IMR-90 (cell line): ENCODE measurements around the gene FMN2. TPM values are rescaled to one million over a fixed set of nuclear protein-coding genes. Genes with fewer than 3 reads are reported as not detected.

Experiments
- ATAC-seq: fragments of 200-7000 bp; cut with Tn5 transposase; 2 replicates; pipeline ENCODE4 v1.9.1; 2020; ENCODE audit warnings: low read depth, mild to moderate bottlenecking, moderate library complexity
- BruUV-seq: library from RNA; stranded (reverse); fragments of 400-500 nt; replicated peaks from 2 replicates; lab custom pipeline; 2021; lab: Mats Ljungman, UMichigan
- CTCF ChIA-PET: fragments of 300-600 bp; formaldehyde crosslinking; extraction: SDS; loops from one replicate; lab custom pipeline; 2021; ENCODE audit warnings: antibody characterized with exemption; lab: Yijun Ruan, JAX
- POLR2A ChIA-PET: fragments of 300-600 bp; sonication (Branson Sonifier 250); formaldehyde crosslinking; loops from one replicate; lab custom pipeline; 2022; ENCODE audit warnings: antibody characterized with exemption; ENCODE audit not compliant: unreplicated experiment; lab: Charles Lee
- DNase-seq: peaks from one replicate; pipeline ENCODE4 v3.0.0; 2013
- H2AFZ ChIP-seq: replicated peaks from 2 replicates; pipeline ENCODE3; 2013; ENCODE audit warnings: low read length, mild to moderate bottlenecking; ENCODE audit not compliant: poor library complexity
- H2AK5ac ChIP-seq: 2 replicates; pipeline ENCODE4 v1.6.1; 2013; ENCODE audit warnings: low read depth, low read length, inconsistent platforms
- H2AK9ac ChIP-seq: replicated peaks from 2 replicates; pipeline ENCODE3; 2013; ENCODE audit warnings: mild to moderate bottlenecking, low read depth, low read length, moderate library complexity; ENCODE audit not compliant: poor library complexity
- H2BK120ac ChIP-seq: 2 replicates; pipeline ENCODE4 v1.6.1; 2013; ENCODE audit warnings: low read depth, low read length, inconsistent platforms
- H2BK15ac ChIP-seq: 3 replicates; pipeline ENCODE4 v1.6.1; 2013; ENCODE audit warnings: low read depth, low read length, inconsistent platforms
- H2BK20ac ChIP-seq: 2 replicates; pipeline ENCODE4 v1.6.1; 2013; ENCODE audit warnings: low read depth, mild to moderate bottlenecking, inconsistent platforms, low read length, moderate library complexity
- H2BK5ac ChIP-seq: 2 replicates; pipeline ENCODE4 v1.6.1; 2013; ENCODE audit warnings: mild to moderate bottlenecking, low read depth, low read length, inconsistent platforms; ENCODE audit not compliant: poor library complexity, severe bottlenecking
- H3K14ac ChIP-seq: replicated peaks from 2 replicates; pipeline ENCODE4 v1.6.1; 2013; ENCODE audit warnings: low read depth, low read length, inconsistent platforms
- H3K18ac ChIP-seq: 2 replicates; pipeline ENCODE4 v1.6.1; 2013; ENCODE audit warnings: low read depth, low read length, control low read depth
- H3K23ac ChIP-seq: 2 replicates; pipeline ENCODE4 v1.6.1; 2013; ENCODE audit warnings: low read depth, low read length, inconsistent platforms
- H3K27ac ChIP-seq: 2 replicates; pipeline ENCODE4 v1.5.1; 2013; ENCODE audit warnings: mild to moderate bottlenecking, control low read depth, low read length; ENCODE audit not compliant: insufficient read depth
- H3K27me3 ChIP-seq: 2 replicates; pipeline ENCODE4 v1.6.1; 2013; ENCODE audit warnings: low read length; ENCODE audit not compliant: control insufficient read depth, insufficient read depth
- H3K36me3 ChIP-seq: 2 replicates; pipeline ENCODE4 v1.6.1; 2013; ENCODE audit warnings: low read length, mixed read lengths; ENCODE audit not compliant: control insufficient read depth, insufficient read depth
- H3K4ac ChIP-seq: 2 replicates; pipeline ENCODE4 v1.6.1; 2013; ENCODE audit warnings: low read depth, low read length, inconsistent platforms
- H3K4me1 ChIP-seq: 2 replicates; pipeline ENCODE4 v1.6.1; 2013; ENCODE audit warnings: low read length, mixed read lengths; ENCODE audit not compliant: control insufficient read depth, insufficient read depth
- H3K4me2 ChIP-seq: 2 replicates; pipeline ENCODE4 v1.6.1; 2013; ENCODE audit warnings: low read depth, mild to moderate bottlenecking, control low read depth, low read length, moderate library complexity
- H3K4me3 ChIP-seq: 2 replicates; pipeline ENCODE4 v1.5.1; 2013; ENCODE audit warnings: low read depth, mild to moderate bottlenecking, control low read depth, low read length, moderate library complexity; ENCODE audit not compliant: insufficient read depth
- H3K56ac ChIP-seq: 2 replicates; pipeline ENCODE4 v1.6.1; 2013; ENCODE audit warnings: low read length, inconsistent platforms; ENCODE audit not compliant: insufficient read depth; ENCODE audit errors: extremely low read depth
- H3K79me1 ChIP-seq, 2 experiments: 2 replicates each; pipeline ENCODE4 v1.6.1; 2013; ENCODE audit warnings: low read length in 2 of 2, inconsistent platforms in 1 of 2, low read depth in 1 of 2
- H3K9ac ChIP-seq: 2 replicates; pipeline ENCODE4 v1.6.1; 2013; ENCODE audit warnings: low read depth, low read length, control low read depth
- H3K9me1 ChIP-seq: 2 replicates; pipeline ENCODE4 v1.6.1; 2013; ENCODE audit warnings: low read length, inconsistent platforms; ENCODE audit not compliant: insufficient read depth
- H3K9me3 ChIP-seq: 2 replicates; pipeline ENCODE4 v1.6.1; 2013; ENCODE audit warnings: low read length; ENCODE audit not compliant: control insufficient read depth, insufficient read depth
- H4K20me1 ChIP-seq: 2 replicates; pipeline ENCODE4 v1.6.1; 2013; ENCODE audit warnings: low read length, inconsistent platforms; ENCODE audit not compliant: insufficient read depth
- H4K5ac ChIP-seq: 2 replicates; pipeline ENCODE4 v1.6.1; 2013; ENCODE audit warnings: mild to moderate bottlenecking, low read depth, low read length, control low read depth
- H4K8ac ChIP-seq, 2 experiments: 2 replicates each; pipeline ENCODE4 v1.6.1; 2013; ENCODE audit warnings: low read depth in 2 of 2, low read length in 2 of 2, control low read depth in 1 of 2, inconsistent platforms in 1 of 2
- H4K91ac ChIP-seq: 2 replicates; pipeline ENCODE4 v1.6.1; 2013; ENCODE audit warnings: low read depth, low read length, inconsistent platforms; ENCODE audit not compliant: insufficient read depth
- BHLHE40 ChIP-seq: fragments of 150-350 bp; IDR thresholded peaks from 2 replicates; pipeline ENCODE4 v1.6.1; 2016; ENCODE audit warnings: mild to moderate bottlenecking, low read depth, low read length
- CHD1 ChIP-seq: IDR thresholded peaks from 2 replicates; pipeline ENCODE4 v1.6.1; 2012; ENCODE audit warnings: low read depth, low read length, improper control_type of control experiment
- FOS ChIP-seq: fragments of 150-350 bp; IDR thresholded peaks from 2 replicates; pipeline ENCODE4 v1.6.1; 2016; ENCODE audit warnings: low read depth, low read length
- MAFK ChIP-seq: IDR thresholded peaks from 2 replicates; pipeline ENCODE4 v1.6.1; 2012; ENCODE audit warnings: low read depth, low read length, improper control_type of control experiment
- MAZ ChIP-seq: IDR thresholded peaks from 2 replicates; pipeline ENCODE4 v1.6.1; 2012; ENCODE audit warnings: low read depth, mild to moderate bottlenecking, low read length, improper control_type of control experiment, moderate library complexity, borderline replicate concordance
- POLR2A ChIP-seq: IDR thresholded peaks from 2 replicates; pipeline ENCODE4 v1.6.1; 2012; ENCODE audit warnings: mild to moderate bottlenecking, low read depth, low read length
- RCOR1 ChIP-seq: IDR thresholded peaks from 2 replicates; pipeline ENCODE4 v1.6.1; 2012; ENCODE audit warnings: mild to moderate bottlenecking, low read length, improper control_type of control experiment; ENCODE audit not compliant: insufficient replicate concordance
- RFX5 ChIP-seq: IDR thresholded peaks from 2 replicates; pipeline ENCODE4 v1.8.0; 2012; ENCODE audit warnings: low read depth, mild to moderate bottlenecking, low read length, moderate library complexity
- WGBS, 2 experiments: methylation state at CpG; one replicate each; pipeline versions ENCODE4 v1.1.5 to v1.1.7; 2013; ENCODE audit warnings: missing lambda C conversion rate in 2 of 2; ENCODE audit not compliant: insufficient read length in 1 of 2; ENCODE audit errors: extremely low coverage in 2 of 2; 5-methylcytosine and 5-hydroxymethylcytosine counted together
- dilution Hi-C: fragments of 300-500 bp; cut with HindIII; formaldehyde crosslinking; loops from one replicate; pipeline ENCODE4 v1.14.3; 2018; ENCODE audit warnings: low sequenced_read_pairs; ENCODE audit not compliant: unreplicated experiment
- in situ Hi-C: fragments of 300-500 bp; cut with MboI; formaldehyde crosslinking; loops from 3 replicates; pipeline ENCODE4 v1.14.3; 2019; ENCODE audit warnings: low sequenced_read_pairs, inconsistent platforms, mixed read lengths
- intact Hi-C: fragments of 100-400 bp; cut with micrococcal nuclease; formaldehyde crosslinking; loops from 2 replicates; pipeline ENCODE4 v1.10.0; 2022
- polyA plus RNA-seq, 3 experiments: library from polyadenylated mRNA; depleted of rRNA; stranded (reverse); fragments of >200 nt; gene quantifications; 2 replicates each; pipeline ENCODE4 v1.2.3, GENCODE V29; 2012; ENCODE audit warnings: low replicate concordance in 1 of 3
- total RNA-seq: library from RNA; depleted of rRNA; stranded (reverse); fragments of >200 nt; gene quantifications from 2 replicates; pipeline ENCODE4 v1.2.3, GENCODE V29; 2012
- TF ChIP-seq, protein P1 (sequence below): fragments of 150-350 bp; IDR thresholded peaks from 2 replicates; pipeline ENCODE4 v1.6.1; 2016; ENCODE audit warnings: low read depth, mild to moderate bottlenecking, low read length, moderate library complexity, borderline replicate concordance
- TF ChIP-seq, protein P2 (sequence below): conservative IDR thresholded peaks from 2 replicates; pipeline ENCODE4 v1.5.1; 2012; ENCODE audit warnings: mild to moderate bottlenecking, low read depth, low read length, improper control_type of control experiment

Gene FMN2
- total and polyA plus RNA-seq, 2 of the 4 experiments (the other 2 are of a cell fraction): 29.0 to 35.8 TPM

DNA sequence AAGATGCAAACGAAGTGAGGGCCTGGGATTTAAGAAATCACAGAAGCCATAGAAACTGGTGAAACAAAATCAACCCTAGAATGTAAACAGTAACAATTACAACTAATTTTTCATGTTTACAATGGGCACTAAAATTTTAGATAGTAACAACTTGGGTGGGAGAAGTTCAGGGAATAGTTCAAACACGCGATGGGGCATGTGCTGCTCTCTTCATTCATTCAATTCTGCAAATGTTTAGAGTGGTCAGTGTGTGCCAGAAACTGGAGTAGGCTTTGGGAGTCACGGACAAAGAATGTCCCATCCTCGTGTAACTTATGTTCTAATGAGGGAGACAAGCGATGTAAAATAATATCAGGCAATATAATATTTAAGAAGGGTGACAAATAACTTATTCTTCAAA, 386.9 kb downstream of the FMN2 start:
- H4K20me1 ChIP-seq: no peaks in the 10 kb centered on the region
- H3K79me1 ChIP-seq: no peaks in the 10 kb centered on the region
- H3K4ac ChIP-seq: no peak overlapping the region
- peaks cover 4% of the 10 kb centered on the region for H3K36me3 ChIP-seq
- intact Hi-C loops: no loop called here
- no peak overlapping the region for H4K5ac ChIP-seq
- no peak overlapping the region for H2BK15ac ChIP-seq
- no peak overlapping the region for H2BK20ac ChIP-seq
- H2BK5ac ChIP-seq: no peak overlapping the region
- no TSS peak for BruUV-seq
- no peak overlapping the region for H3K23ac ChIP-seq
- no peak for DNase-seq
- H4K8ac ChIP-seq: no peak overlapping the region
- no peaks in the 10 kb centered on the region for H3K9me3 ChIP-seq
- no peaks in the 10 kb centered on the region for H3K4me1 ChIP-seq
- H2BK120ac ChIP-seq: no peak overlapping the region
- CTCF ChIA-PET: no interaction called here
- POLR2A ChIA-PET: no interaction called here
- H3K56ac ChIP-seq: no peak overlapping the region
- H2AK5ac ChIP-seq: no peak overlapping the region
- H3K27me3 ChIP-seq: no peaks in the 10 kb centered on the region
- no peak overlapping the region for H2AK9ac ChIP-seq
- H4K91ac ChIP-seq: no peak overlapping the region
- in situ Hi-C loops: no loop called here
- WGBS, 2 experiments: no CpG with 5 or more reads among the region's 6 CpGs
- peaks cover 3% of the 10 kb centered on the region; the same call in 1 of the 2 replicates for H3K9me1 ChIP-seq
- H2AFZ ChIP-seq: no peak overlapping the region
- ATAC-seq: no peak
- no peak overlapping the region for H3K4me2 ChIP-seq
- H3K18ac ChIP-seq: no peak overlapping the region
- H3K9ac ChIP-seq: no peak overlapping the region
- H3K27ac ChIP-seq: no peak overlapping the region
- no peak for TF ChIP-seq CHD1
- TF ChIP-seq RCOR1: no peak
- TF ChIP-seq, protein P1, sequence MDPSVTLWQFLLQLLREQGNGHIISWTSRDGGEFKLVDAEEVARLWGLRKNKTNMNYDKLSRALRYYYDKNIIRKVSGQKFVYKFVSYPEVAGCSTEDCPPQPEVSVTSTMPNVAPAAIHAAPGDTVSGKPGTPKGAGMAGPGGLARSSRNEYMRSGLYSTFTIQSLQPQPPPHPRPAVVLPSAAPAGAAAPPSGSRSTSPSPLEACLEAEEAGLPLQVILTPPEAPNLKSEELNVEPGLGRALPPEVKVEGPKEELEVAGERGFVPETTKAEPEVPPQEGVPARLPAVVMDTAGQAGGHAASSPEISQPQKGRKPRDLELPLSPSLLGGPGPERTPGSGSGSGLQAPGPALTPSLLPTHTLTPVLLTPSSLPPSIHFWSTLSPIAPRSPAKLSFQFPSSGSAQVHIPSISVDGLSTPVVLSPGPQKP: no peak
- TF ChIP-seq, protein P2, sequence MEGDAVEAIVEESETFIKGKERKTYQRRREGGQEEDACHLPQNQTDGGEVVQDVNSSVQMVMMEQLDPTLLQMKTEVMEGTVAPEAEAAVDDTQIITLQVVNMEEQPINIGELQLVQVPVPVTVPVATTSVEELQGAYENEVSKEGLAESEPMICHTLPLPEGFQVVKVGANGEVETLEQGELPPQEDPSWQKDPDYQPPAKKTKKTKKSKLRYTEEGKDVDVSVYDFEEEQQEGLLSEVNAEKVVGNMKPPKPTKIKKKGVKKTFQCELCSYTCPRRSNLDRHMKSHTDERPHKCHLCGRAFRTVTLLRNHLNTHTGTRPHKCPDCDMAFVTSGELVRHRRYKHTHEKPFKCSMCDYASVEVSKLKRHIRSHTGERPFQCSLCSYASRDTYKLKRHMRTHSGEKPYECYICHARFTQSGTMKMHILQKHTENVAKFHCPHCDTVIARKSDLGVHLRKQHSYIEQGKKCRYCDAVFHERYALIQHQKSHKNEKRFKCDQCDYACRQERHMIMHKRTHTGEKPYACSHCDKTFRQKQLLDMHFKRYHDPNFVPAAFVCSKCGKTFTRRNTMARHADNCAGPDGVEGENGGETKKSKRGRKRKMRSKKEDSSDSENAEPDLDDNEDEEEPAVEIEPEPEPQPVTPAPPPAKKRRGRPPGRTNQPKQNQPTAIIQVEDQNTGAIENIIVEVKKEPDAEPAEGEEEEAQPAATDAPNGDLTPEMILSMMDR: no peak
- no peak for TF ChIP-seq RFX5
- TF ChIP-seq POLR2A: no peak
- no peak for TF ChIP-seq MAFK
- TF ChIP-seq BHLHE40: no peak
- TF ChIP-seq FOS: no peak
- no peak for TF ChIP-seq MAZ
- H3K14ac ChIP-seq: no peak overlapping the region
- H3K4me3 ChIP-seq: no peak overlapping the region
- dilution Hi-C loops: no loop called here
